ENCODE measurements around the gene TNRC6A.

The TNRC6A gene

GRCh38 chr16:24778671-24779070 is 49.2 kb downstream of the TNRC6A start:
- Histone ChIP-seq H4K20me1 (ENCODE audit: insufficient read depth) (no peaks in the 10 kb centered on the region), H3K4me1 (ENCODE audit: low read depth, poor library complexity, severe bottlenecking) (no peaks in the 10 kb centered on the region), H2AFZ (ENCODE audit: low read depth) (no peak overlapping the region), H3K9ac (no peak overlapping the region), H3K4me2 (no peak overlapping the region), H3K36me3 (ENCODE audit: insufficient read depth) (peaks cover 8% of the 10 kb centered on the region; the same call in 1 of the 2 replicates), H3K27me3 (ENCODE audit: insufficient read depth, low read depth) (no peaks in the 10 kb centered on the region), H3K79me2 (ENCODE audit: insufficient read depth, low read depth) (peaks cover 9% of the 10 kb centered on the region; the same call in 1 of the 2 replicates), H3K27ac (no peak overlapping the region), H3K4me3 (IDR thresholded peaks at IDR 0.05; ENCODE audit: insufficient read depth, low read depth, low read length) (no peak overlapping the region)
- TF ChIP-seq, protein P1, sequence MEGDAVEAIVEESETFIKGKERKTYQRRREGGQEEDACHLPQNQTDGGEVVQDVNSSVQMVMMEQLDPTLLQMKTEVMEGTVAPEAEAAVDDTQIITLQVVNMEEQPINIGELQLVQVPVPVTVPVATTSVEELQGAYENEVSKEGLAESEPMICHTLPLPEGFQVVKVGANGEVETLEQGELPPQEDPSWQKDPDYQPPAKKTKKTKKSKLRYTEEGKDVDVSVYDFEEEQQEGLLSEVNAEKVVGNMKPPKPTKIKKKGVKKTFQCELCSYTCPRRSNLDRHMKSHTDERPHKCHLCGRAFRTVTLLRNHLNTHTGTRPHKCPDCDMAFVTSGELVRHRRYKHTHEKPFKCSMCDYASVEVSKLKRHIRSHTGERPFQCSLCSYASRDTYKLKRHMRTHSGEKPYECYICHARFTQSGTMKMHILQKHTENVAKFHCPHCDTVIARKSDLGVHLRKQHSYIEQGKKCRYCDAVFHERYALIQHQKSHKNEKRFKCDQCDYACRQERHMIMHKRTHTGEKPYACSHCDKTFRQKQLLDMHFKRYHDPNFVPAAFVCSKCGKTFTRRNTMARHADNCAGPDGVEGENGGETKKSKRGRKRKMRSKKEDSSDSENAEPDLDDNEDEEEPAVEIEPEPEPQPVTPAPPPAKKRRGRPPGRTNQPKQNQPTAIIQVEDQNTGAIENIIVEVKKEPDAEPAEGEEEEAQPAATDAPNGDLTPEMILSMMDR (conservative IDR thresholded peaks at IDR 0.05; ENCODE audit: low read depth, low read length) = no peak

DNA sequence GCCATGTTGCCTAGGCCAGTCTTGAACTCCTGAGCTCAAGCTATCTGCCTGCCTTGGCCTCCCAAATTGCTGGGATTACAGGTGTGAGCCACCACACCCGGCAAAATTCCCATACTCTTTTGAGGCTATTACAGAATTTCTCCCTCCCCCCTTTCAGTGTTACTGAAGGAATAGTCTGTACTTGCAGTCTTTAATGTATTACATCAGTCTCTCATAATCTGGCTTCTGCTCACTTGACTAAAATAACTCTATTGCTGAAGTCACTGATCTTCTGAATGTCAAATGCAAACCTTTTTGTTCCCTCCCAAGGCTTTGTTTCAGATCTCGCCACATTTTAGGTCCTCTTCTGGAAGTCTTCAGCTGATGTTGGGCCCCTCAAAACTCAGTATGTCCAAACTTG is 51.8 kb downstream of the TNRC6A start:
- Histone ChIP-seq H3K27me3 (ENCODE audit: insufficient read depth, low read depth) (no peaks in the 10 kb centered on the region), H3K4me3 (IDR thresholded peaks at IDR 0.05; ENCODE audit: insufficient read depth, low read depth, low read length) (no peak overlapping the region), H3K4me1 (ENCODE audit: low read depth, poor library complexity, severe bottlenecking) (no peaks in the 10 kb centered on the region), H3K36me3 (ENCODE audit: insufficient read depth) (peaks cover 8% of the 10 kb centered on the region; the same call in 1 of the 2 replicates), H3K9ac (no peak overlapping the region), H3K4me2 (no peak overlapping the region), H2AFZ (ENCODE audit: low read depth) (no peak overlapping the region), H3K27ac (no peak overlapping the region), H3K79me2 (ENCODE audit: insufficient read depth, low read depth) (no peaks in the 10 kb centered on the region), H4K20me1 (ENCODE audit: insufficient read depth) (no peaks in the 10 kb centered on the region)
- TF ChIP-seq, protein P1 (conservative IDR thresholded peaks at IDR 0.05; ENCODE audit: low read depth, low read length) = no peak

GRCh38 chr16:24784121-24784520 is 54.7 kb downstream of the TNRC6A start:
- Histone ChIP-seq H3K9ac (no peak overlapping the region), H3K27me3 (ENCODE audit: insufficient read depth, low read depth) (no peaks in the 10 kb centered on the region), H3K4me3 (IDR thresholded peaks at IDR 0.05; ENCODE audit: insufficient read depth, low read depth, low read length) (no peak overlapping the region), H3K27ac (no peak overlapping the region), H3K4me2 (no peak overlapping the region), H3K4me1 (ENCODE audit: low read depth, poor library complexity, severe bottlenecking) (no peaks in the 10 kb centered on the region), H3K36me3 (ENCODE audit: insufficient read depth) (peaks cover 14% of the 10 kb centered on the region; the same call in 1 of the 2 replicates), H2AFZ (ENCODE audit: low read depth) (no peak overlapping the region), H3K79me2 (ENCODE audit: insufficient read depth, low read depth) (no peaks in the 10 kb centered on the region), H4K20me1 (ENCODE audit: insufficient read depth) (no peaks in the 10 kb centered on the region)
- TF ChIP-seq, protein P1 (conservative IDR thresholded peaks at IDR 0.05; ENCODE audit: low read depth, low read length) = no peak

- no peaks in the 10 kb centered on the region for H4K20me1 ChIP-seq (ENCODE audit: insufficient read depth)
- no peak overlapping the region for H3K27ac ChIP-seq
- no peak overlapping the region for H3K9ac ChIP-seq
- TF ChIP-seq, protein P1 (conservative IDR thresholded peaks at IDR 0.05; ENCODE audit: low read depth, low read length) = no peak
- no peak overlapping the region for H2AFZ ChIP-seq (ENCODE audit: low read depth)
- peaks cover 10% of the 10 kb centered on the region; the same call in 1 of the 2 replicates for H3K36me3 ChIP-seq (ENCODE audit: insufficient read depth)
- H3K4me2 ChIP-seq = no peak overlapping the region
- H3K79me2 ChIP-seq (ENCODE audit: insufficient read depth, low read depth) = no peaks in the 10 kb centered on the region
- no peak overlapping the region for H3K4me3 ChIP-seq (IDR thresholded peaks at IDR 0.05; ENCODE audit: insufficient read depth, low read depth, low read length)
- H3K27me3 ChIP-seq (ENCODE audit: insufficient read depth, low read depth) = no peaks in the 10 kb centered on the region
- H3K4me1 ChIP-seq (ENCODE audit: low read depth, poor library complexity, severe bottlenecking) = no peaks in the 10 kb centered on the region
These were observed 60.4 kb downstream of the TNRC6A start for GRCh38 chr16:24789881-24790280.
